ENCODE data around the gene MCOLN2.
"Not testable (repeated sequence)": the region's sequence is repeated elsewhere in the genome, so short reads cannot be mapped to it uniquely, and the experiment has no call there.

MCOLN2 gene

DNA sequence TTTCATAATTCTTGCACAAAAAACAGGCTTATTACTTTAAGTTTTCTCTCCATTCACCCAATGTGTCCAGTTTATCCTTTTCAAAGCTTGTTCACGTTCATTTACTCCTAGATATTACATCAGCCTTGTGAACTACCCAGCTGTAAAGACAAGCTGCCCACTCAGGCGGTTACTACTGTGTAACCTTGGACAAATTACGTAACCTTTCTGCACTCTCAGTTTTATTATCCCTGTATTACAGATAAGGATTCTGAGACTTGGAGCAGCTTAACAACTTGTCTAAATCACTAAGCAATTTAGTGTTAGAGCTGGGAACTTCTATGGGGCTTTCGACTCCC is 83.4 kb downstream of the MCOLN2 start:
- peak; percentile 34 for DNase-seq (ENCODE audit: low read depth)
- H3K4me3 ChIP-seq (ENCODE audit: control insufficient read depth, low read depth, low read length), result no peak overlapping the region
- TF ChIP-seq, protein P1, sequence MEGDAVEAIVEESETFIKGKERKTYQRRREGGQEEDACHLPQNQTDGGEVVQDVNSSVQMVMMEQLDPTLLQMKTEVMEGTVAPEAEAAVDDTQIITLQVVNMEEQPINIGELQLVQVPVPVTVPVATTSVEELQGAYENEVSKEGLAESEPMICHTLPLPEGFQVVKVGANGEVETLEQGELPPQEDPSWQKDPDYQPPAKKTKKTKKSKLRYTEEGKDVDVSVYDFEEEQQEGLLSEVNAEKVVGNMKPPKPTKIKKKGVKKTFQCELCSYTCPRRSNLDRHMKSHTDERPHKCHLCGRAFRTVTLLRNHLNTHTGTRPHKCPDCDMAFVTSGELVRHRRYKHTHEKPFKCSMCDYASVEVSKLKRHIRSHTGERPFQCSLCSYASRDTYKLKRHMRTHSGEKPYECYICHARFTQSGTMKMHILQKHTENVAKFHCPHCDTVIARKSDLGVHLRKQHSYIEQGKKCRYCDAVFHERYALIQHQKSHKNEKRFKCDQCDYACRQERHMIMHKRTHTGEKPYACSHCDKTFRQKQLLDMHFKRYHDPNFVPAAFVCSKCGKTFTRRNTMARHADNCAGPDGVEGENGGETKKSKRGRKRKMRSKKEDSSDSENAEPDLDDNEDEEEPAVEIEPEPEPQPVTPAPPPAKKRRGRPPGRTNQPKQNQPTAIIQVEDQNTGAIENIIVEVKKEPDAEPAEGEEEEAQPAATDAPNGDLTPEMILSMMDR (conservative IDR thresholded peaks at IDR 0.05; ENCODE audit: control insufficient read depth, insufficient read depth, low read depth, low read length), result no peak

DNA sequence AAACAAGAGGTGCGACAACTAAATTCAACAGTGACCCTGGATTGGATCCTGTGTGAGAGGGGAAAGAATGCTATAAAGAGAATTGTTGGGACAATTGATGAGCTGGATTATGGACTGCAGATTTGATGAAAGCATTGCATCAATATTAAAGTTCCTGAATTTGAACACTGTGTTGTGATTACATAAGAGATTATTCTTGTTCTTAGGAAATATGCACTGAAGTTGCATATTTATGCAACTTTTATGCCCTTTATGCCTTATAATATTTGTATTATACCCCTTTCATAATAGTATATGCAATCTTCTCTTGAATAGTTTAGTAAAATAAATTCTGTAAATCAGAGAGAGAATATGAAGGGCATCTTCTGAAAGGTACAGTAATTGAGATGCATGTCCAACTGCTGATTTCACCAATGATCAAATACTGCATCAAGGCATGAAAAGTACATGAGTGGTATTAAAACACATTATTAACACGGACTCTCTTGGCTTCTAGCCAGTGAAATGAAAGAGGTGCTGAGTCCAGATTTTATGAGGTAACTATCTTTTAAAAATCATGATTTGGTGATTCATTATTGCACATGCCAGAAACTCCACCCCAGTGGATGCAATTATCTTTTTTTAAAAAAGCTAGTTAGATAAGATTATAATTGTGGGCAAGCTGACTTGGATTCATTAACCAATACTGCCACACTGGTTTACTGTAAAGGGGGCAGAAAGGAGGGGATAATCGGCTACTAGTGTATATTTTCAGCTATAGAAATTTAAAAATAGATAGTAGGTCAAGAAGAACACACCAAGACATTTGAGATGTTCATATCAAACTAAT is 84.0 kb downstream of the MCOLN2 start:
- H3K4me3 ChIP-seq (ENCODE audit: control insufficient read depth, low read depth, low read length), result no peak overlapping the region
- peak; percentile 5 for DNase-seq (ENCODE audit: low read depth)
- TF ChIP-seq, protein P1 (conservative IDR thresholded peaks at IDR 0.05; ENCODE audit: control insufficient read depth, insufficient read depth, low read depth, low read length), result no peak

DNA sequence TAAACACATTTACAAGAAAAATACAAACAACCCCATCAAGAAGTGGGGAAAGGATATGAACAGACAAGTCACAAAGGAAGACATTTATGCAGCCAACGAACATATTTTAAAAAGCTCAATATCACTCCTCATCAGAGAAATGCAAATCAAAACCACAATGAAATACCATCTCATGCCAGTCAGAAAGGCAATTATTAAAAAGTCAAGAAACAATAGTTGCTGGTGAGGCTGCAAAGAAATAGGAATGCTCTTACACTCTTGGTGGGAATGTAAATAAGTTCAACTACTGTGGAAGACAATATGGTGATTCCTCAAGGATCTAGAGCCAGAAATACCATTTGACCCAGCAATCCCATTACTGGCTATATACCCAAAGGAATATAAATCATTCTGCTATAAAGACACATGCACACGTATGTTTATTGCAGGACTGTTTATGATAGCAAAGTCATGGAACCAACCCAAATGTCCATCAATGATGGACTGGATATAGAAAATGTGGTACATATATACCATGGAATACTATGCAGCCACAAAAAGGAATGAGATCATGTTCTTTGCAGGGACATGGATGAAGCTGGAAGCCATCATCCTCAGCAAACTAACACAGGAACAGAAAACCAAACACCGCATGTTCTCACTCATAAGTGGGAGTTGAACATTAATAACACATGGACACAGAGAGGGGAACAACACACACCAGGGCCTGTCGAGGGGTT is 88.0 kb downstream of the MCOLN2 start:
- not testable (repeated sequence) for H3K4me3 ChIP-seq (ENCODE audit: control insufficient read depth, low read depth, low read length); DNase-seq (ENCODE audit: low read depth)

DNA sequence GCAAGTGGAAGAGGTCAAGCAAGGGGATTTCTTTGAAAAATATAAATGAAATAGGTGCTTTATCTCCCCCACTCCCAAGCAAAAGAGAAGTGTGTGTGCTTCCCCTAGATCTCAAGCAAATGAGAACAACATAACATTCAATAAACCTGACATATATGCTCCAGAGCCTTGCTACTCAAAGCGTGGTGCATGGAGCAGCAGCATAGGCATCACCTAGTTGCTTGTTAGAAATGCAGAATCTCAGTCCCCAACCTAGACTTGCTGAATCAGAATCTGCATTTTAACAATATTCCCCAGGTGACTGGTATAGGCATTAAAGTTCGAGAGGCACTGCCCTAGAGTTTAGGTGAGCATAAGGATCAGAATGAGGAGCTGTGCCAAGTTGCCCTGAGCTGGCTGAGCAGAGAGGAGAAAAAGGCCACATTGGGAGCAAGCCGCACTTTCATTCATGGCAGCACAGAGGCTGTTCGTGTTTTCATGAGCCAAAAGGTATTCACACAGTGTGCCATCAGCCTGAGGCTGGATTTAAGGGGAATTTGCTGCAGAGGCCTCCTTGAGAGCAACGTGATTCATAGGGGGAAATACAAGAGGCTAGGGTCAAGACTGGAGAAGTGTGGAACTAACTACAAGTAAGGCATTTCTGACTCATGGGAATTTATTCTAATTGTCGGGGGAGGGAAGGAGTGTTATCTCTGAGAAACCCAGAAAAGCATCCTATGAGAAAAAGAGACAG is 89.7 kb downstream of the MCOLN2 start:
- TF ChIP-seq, protein P1 (conservative IDR thresholded peaks at IDR 0.05; ENCODE audit: control insufficient read depth, insufficient read depth, low read depth, low read length), result no peak
- DNase-seq (ENCODE audit: low read depth), result no peak
- no peak overlapping the region for H3K4me3 ChIP-seq (ENCODE audit: control insufficient read depth, low read depth, low read length)

DNA sequence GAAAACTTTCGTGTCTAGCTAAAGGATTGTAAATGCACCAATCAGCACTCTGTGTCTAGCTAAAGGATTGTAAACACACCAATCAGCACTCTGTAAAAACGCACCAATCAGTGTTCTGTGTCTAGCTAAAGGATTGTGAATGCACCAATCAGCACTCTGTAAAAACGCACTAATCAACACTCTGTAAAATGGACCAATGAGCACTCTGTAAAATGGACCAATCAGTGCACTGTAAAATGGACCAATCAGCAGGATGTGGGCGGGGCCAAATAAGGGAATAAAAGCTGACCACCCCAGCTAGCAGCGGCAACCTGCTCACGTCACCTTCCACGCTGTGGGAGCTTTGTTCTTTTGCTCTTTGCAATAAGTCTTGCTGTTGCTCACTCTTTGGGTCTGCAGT is 94.2 kb downstream of the MCOLN2 start:
- not testable (repeated sequence) for H3K4me3 ChIP-seq (ENCODE audit: control insufficient read depth, low read depth, low read length); DNase-seq (ENCODE audit: low read depth)

DNA sequence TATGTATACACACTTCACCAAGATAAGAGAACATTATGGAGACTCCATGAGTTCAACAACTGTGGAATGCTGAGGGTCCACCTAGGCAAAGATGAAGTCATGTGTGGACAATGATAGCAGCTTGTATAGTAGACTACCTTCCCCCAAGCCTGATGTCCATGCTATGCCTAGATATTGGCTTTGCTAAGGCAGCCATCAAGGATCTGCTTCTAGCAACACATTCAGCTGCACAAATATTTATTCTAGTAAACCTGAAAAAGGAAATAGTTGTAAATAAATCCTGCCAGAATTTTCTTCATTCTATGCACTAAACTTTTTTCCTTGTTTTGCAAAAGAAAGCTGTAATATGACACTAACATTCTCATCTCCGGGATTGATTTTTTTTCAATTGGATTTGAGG is 96.9 kb downstream of the MCOLN2 start:
- TF ChIP-seq, protein P1 (conservative IDR thresholded peaks at IDR 0.05; ENCODE audit: control insufficient read depth, insufficient read depth, low read depth, low read length), result no peak
- H3K4me3 ChIP-seq (ENCODE audit: control insufficient read depth, low read depth, low read length), result no peak overlapping the region
- DNase-seq (ENCODE audit: low read depth), result no peak

DNA sequence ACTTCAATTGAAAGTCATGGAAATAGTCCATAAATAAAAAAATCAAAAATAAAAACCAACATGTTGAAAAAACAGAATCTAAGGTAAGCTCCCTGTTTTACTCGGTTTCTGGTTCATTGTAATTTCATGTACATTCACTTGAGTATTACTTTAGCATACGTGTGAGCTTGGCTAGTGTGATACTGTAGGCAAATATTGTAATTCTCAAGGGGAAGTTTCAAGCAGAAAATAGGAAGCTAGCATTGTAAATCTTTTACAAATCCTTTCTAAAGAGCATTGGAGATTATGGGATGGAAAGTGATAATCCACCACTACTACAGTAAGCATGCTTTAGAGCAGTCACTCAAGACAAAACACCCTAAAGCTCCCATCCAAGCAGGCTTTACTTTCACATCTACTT is 100.6 kb downstream of the MCOLN2 start:
- TF ChIP-seq, protein P1 (conservative IDR thresholded peaks at IDR 0.05; ENCODE audit: control insufficient read depth, insufficient read depth, low read depth, low read length), result no peak
- H3K4me3 ChIP-seq (ENCODE audit: control insufficient read depth, low read depth, low read length), result no peak overlapping the region
- DNase-seq (ENCODE audit: low read depth), result no peak

Measured in fibroblast of mammary gland (primary cell).